GM19328 (cell line): ENCODE data around the gene DOCK11.

Source experiments
- ATAC-seq: cut with Tn5 transposase; IDR thresholded peaks from one replicate; pipeline ENCODE4 v1.9.1; 2021; ENCODE audit warnings: mild to moderate bottlenecking, moderate library complexity; ENCODE audit not compliant: unreplicated experiment

The DOCK11 gene

GRCh38 chrX:118621081-118621759, 125.6 kb downstream of the DOCK11 start:
- ATAC-seq = no peak

GRCh38 chrX:118623062-118623461, 127.4 kb downstream of the DOCK11 start:
- ATAC-seq = no peak

GRCh38 chrX:118626346-118626745, 130.7 kb downstream of the DOCK11 start:
- no peak for ATAC-seq

- no peak for ATAC-seq
Measured at GRCh38 chrX:118627084-118627758, 131.6 kb downstream of the DOCK11 start.

- ATAC-seq = no peak
Measured at GRCh38 chrX:118630848-118631247, 135.2 kb downstream of the DOCK11 start.

- ATAC-seq = no peak
Measured at GRCh38 chrX:118631586-118631985, 136.0 kb downstream of the DOCK11 start.

GRCh38 chrX:118632862-118633261, 137.2 kb downstream of the DOCK11 start:
- ATAC-seq = no peak

GRCh38 chrX:118633530-118633929, 137.9 kb downstream of the DOCK11 start:
- no peak for ATAC-seq

GRCh38 chrX:118634336-118634735, 138.7 kb downstream of the DOCK11 start:
- no peak for ATAC-seq

- ATAC-seq = no peak
Measured at GRCh38 chrX:118637997-118638396, 142.4 kb downstream of the DOCK11 start.

GRCh38 chrX:118644378-118644777, 148.8 kb downstream of the DOCK11 start:
- ATAC-seq = no peak

- no peak for ATAC-seq
Measured at GRCh38 chrX:118652717-118653116, 157.1 kb downstream of the DOCK11 start.

GRCh38 chrX:118654331-118654730, 158.7 kb downstream of the DOCK11 start:
- ATAC-seq = no peak

GRCh38 chrX:118655561-118656246, 160.1 kb downstream of the DOCK11 start:
- no peak for ATAC-seq

GRCh38 chrX:118657413-118657812, 161.8 kb downstream of the DOCK11 start:
- no peak for ATAC-seq

- ATAC-seq = no peak
Measured at GRCh38 chrX:118660085-118660484, 164.5 kb downstream of the DOCK11 start.

- no peak for ATAC-seq
Measured at GRCh38 chrX:118665204-118665603, 169.6 kb downstream of the DOCK11 start.

GRCh38 chrX:118666521-118666920, 170.9 kb downstream of the DOCK11 start:
- no peak for ATAC-seq

GRCh38 chrX:118669435-118669834, 173.8 kb downstream of the DOCK11 start:
- ATAC-seq = no peak

- ATAC-seq = no peak
Measured at GRCh38 chrX:118675326-118675965, 179.8 kb downstream of the DOCK11 start.

GRCh38 chrX:118675966-118676349, 180.3 kb downstream of the DOCK11 start:
- ATAC-seq = no peak

- no peak for ATAC-seq
Measured at GRCh38 chrX:118677318-118677717, 181.7 kb downstream of the DOCK11 start.
